ENCODE results near the gene SLC22A1.
"Not testable (repeated sequence)": the region's sequence is repeated elsewhere in the genome, so short reads cannot be mapped to it uniquely, and the experiment has no call there.

The SLC22A1 gene

DNA sequence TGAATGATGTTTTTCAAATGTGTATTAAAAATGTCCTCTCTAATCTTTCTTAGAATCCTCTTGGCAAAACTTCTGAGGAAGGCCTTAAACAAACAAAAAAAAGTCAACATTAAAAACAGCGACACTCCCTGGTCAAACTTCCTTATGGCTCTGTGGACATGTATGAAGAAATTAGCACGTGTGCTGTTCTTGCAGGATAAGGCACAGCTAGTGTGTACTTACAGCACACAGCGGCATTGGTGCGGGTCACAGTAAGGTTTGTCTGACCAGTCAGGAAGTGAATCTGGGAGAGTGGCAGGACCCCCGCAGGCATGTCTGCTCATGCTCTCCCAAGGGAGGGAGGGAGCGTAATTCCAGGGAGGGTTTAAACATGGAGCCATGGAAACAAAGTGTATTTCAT is 38.8 kb downstream of the SLC22A1 start:
- no peak for DNase-seq (ENCODE audit: low spot score)
- TF ChIP-seq, protein P1, sequence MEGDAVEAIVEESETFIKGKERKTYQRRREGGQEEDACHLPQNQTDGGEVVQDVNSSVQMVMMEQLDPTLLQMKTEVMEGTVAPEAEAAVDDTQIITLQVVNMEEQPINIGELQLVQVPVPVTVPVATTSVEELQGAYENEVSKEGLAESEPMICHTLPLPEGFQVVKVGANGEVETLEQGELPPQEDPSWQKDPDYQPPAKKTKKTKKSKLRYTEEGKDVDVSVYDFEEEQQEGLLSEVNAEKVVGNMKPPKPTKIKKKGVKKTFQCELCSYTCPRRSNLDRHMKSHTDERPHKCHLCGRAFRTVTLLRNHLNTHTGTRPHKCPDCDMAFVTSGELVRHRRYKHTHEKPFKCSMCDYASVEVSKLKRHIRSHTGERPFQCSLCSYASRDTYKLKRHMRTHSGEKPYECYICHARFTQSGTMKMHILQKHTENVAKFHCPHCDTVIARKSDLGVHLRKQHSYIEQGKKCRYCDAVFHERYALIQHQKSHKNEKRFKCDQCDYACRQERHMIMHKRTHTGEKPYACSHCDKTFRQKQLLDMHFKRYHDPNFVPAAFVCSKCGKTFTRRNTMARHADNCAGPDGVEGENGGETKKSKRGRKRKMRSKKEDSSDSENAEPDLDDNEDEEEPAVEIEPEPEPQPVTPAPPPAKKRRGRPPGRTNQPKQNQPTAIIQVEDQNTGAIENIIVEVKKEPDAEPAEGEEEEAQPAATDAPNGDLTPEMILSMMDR (IDR thresholded peaks at IDR 0.05; ENCODE audit: extremely low read depth, insufficient read depth, missing control alignments), result no peak
- in situ Hi-C loops (cut with MboI; ENCODE audit: low pct_unique_long_range_greater_than_20kb, low sequenced_read_pairs, unreplicated experiment), result no loop called here

DNA sequence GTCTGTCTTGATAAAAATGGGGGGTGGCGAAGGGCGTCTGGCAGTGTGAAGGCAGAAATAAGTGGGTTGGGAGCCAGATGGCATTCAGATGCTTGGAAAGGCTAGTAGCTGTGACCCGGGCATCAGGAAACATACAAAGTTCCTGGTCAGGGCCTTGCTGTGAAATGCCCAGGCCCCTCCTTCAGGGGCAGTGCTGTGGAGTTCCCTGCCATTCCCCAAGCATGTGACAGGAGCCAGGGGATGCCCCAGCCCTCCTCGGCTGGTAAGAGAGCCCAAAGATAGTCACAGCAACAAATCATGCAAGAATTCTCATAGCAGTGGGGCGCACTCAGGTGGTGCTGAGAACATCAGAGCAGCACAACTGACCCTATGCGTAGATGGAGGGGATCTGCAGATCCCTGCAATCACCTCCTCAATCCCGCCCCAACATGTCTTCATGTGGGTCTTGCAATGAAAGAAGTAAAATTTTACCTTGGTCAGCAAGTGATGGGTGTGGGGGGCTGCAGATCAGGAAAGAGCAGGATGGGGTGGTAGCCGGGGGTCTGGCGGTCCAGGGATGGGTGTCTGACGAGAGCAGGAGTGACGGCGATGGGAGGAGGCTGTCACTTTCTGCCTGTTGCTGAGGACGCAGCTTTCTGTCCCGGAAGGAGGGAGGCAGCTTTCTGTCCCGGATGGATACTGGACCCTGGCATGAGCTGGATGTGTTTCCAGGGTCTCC is 39.5 kb downstream of the SLC22A1 start:
- TF ChIP-seq, protein P1 (IDR thresholded peaks at IDR 0.05; ENCODE audit: extremely low read depth, insufficient read depth, missing control alignments), result no peak

GRCh38 chr6:160161647-160161986 is 40.0 kb downstream of the SLC22A1 start:
- TF ChIP-seq, protein P1 (IDR thresholded peaks at IDR 0.05; ENCODE audit: extremely low read depth, insufficient read depth, missing control alignments), result no peak
- in situ Hi-C loops (cut with MboI; ENCODE audit: low pct_unique_long_range_greater_than_20kb, low sequenced_read_pairs, unreplicated experiment), result no loop called here
- no peak for DNase-seq (ENCODE audit: low spot score)

More for the DNA sequence above, 39.5 kb downstream of the SLC22A1 start:
- DNase-seq (ENCODE audit: low spot score), result no peak
- in situ Hi-C loops (cut with MboI; ENCODE audit: low pct_unique_long_range_greater_than_20kb, low sequenced_read_pairs, unreplicated experiment), result no loop called here

DNA sequence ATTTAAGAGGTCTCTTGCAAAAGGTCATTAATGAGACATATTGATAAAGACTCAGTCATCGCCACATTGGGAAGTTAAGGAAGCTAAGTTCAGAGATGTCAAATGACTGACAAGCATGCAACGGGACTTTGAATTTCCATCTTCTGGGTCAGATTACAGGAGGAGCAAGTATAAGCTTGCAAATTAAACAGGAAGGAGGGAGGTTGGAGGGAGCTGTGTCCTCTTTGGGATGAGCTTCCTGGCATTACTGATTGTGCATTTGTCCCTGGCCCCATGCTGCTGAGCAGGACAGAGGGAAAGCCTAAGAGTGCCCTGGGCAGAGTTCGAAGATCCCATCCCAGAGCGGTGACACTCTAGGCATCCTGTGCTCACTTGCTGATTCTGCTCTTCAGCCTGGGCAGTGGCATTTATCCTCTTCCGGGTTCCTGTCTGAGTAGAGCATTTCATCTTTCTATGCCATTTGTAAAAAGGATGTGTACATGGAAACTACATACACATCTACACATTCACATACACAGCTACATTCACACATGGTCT is 40.5 kb downstream of the SLC22A1 start:
- in situ Hi-C loops (cut with MboI; ENCODE audit: low pct_unique_long_range_greater_than_20kb, low sequenced_read_pairs, unreplicated experiment), result no loop called here
- no peak for DNase-seq (ENCODE audit: low spot score)
- TF ChIP-seq, protein P1 (IDR thresholded peaks at IDR 0.05; ENCODE audit: extremely low read depth, insufficient read depth, missing control alignments), result no peak

DNA sequence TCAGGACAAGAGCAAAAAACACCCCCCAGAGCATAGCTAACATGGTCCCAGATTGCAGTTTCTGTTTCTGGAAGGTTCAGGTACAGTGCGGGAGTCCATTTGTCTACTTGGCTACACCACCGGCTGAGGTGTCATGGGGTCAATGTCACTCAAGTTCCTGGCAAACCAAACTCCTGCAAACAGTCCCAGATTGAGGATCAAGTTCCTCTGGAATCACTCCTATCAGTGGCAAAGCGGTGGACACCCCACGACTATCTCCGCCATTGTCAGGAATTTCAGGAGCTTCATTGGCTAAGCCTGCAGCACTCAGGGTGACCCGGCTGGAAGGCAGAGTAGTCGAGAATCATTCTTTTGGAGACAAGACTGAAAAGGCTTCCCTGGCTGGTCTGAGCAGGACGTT is 41.8 kb downstream of the SLC22A1 start:
- DNase-seq (ENCODE audit: low spot score), result no peak
- TF ChIP-seq, protein P1 (IDR thresholded peaks at IDR 0.05; ENCODE audit: extremely low read depth, insufficient read depth, missing control alignments), result no peak
- in situ Hi-C loops (cut with MboI; ENCODE audit: low pct_unique_long_range_greater_than_20kb, low sequenced_read_pairs, unreplicated experiment), result no loop called here

DNA sequence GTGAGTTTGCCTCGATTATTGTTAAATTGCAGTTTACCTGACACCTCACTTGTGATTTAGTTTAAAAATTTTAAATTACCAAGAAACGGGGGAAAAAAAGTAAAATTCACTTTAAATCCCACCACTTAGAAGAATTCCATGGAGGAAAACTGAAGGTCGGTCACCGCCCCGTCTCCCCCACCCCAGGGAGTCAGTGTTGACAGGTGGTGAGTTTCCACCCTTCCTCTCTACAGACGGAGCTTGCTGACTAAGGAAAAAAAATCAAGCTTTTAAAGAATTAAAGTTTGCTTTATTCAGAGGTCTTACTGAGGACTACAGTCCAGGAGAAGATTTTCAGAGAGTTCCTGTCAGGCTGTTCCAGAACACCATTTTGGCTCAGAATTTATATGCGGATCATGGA is 42.3 kb downstream of the SLC22A1 start:
- TF ChIP-seq, protein P1 (IDR thresholded peaks at IDR 0.05; ENCODE audit: extremely low read depth, insufficient read depth, missing control alignments), result no peak
- no peak for DNase-seq (ENCODE audit: low spot score)
- in situ Hi-C loops (cut with MboI; ENCODE audit: low pct_unique_long_range_greater_than_20kb, low sequenced_read_pairs, unreplicated experiment), result no loop called here

DNA sequence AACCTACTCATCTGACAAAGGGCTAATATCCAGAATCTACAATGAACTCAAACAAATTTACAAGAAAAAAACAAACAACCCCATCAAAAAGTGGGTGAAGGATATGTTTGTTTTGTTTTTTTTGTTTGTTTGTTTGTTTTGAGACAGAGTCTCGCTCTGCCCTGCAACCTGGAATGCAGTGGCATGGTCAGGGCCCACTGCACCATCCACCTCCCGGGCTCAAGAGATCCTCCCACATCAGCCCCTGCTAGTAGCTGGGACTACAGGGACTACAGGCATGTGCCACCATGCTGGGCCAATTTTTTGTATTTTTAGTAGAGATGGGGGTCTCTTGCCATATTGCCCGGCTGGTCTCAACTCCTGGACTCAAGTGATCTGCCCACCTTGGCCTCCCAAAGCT is 44.3 kb downstream of the SLC22A1 start:
- DNase-seq (ENCODE audit: low spot score); in situ Hi-C loops (cut with MboI; ENCODE audit: low pct_unique_long_range_greater_than_20kb, low sequenced_read_pairs, unreplicated experiment): not testable (repeated sequence)

Measured in GM13977 (cell line).